GM18499 (cell line): ENCODE results near the gene WDR59.
"Not testable (repeated sequence)": the region's sequence is repeated elsewhere in the genome, so short reads cannot be mapped to it uniquely, and the experiment has no call there.

Experiments
- ATAC-seq: cut with Tn5 transposase; IDR thresholded peaks from one replicate; pipeline ENCODE4 v1.9.1; 2021; ENCODE audit warnings: moderate number of reproducible peaks; ENCODE audit not compliant: insufficient read depth, unreplicated experiment

Gene WDR59

DNA sequence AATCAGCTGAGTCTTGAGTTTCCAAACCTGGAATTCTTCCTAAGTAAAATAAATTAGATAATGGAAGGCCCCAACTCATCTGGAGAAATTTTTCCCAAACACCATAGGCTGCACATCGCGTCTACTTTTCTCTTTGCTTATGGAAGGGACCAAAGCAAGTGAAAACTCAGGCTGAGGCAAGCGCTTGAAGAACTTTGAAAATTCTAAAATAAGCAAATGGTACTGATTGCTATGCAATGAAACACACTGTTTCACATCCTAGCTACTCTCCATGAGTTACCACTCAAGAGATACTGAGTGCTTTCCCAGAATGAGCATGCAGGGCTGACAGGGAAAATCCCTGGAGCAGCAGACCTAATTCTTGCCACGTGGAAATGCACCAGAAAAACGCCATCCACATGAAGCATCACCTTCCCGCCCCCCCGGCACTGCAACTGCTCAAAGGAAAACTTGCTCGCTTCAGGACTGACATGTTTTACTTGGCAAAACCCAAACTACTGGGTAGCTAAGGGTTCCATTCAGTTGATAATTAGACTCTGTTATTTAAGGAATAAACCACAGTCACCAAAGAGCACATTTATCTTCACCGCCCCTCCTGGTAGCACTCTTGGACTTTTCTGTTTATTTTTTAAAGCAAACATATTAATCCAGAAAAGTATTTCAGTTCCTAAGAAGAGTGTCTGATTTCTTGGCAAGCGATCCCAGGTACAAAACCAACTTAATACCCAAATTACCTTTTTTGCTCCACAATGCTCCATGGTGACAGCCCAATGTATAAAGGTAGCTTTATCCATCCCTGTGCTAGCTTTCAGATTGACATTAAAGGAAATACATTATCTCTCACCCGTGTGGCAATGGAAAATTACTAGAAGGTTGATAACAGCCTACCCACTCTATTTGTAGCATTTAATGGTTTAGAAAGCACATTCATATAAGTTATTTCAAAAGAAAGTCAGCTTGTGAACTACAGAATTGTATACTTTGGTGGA, 62.5 kb downstream of the WDR59 start:
- ATAC-seq = no peak

DNA sequence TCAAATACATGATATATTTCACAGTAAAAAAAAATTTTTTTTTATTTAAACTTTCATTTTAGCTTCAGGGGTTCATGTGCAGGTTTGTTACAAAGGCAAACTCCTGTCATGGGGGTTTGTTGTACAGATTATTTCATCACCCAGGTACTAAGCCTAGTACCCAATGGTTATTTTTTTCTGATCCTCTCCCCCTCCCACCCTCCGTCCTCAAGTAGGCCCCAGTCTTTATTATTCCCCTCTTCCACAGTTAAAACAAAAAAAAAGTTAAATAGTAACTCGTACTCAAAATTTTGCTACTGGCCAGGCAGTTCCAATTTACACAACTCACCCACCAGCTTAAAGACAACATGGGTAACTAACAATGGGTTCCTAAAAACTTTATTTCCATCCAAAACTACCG, 63.9 kb downstream of the WDR59 start:
- no peak for ATAC-seq

DNA sequence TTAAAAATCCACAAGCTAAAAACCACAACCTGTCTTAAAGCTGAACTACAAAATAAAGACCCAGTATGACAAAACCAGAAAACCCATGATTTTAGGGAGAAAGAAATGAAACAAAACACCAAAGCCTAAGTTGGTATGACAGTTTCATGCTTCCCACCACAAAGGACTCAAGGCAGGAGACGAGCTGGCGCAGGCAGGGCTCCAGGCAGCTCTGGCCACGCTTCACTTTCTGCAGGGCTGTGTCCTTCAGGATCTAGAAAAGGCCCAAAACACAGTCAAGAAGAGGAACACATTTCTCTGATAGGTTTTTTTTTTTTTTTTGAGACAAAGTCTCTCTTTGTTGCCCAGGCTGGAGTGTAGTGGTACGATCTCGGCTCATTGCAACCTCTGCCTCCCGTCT, 75.3 kb downstream of the WDR59 start:
- no peak for ATAC-seq

DNA sequence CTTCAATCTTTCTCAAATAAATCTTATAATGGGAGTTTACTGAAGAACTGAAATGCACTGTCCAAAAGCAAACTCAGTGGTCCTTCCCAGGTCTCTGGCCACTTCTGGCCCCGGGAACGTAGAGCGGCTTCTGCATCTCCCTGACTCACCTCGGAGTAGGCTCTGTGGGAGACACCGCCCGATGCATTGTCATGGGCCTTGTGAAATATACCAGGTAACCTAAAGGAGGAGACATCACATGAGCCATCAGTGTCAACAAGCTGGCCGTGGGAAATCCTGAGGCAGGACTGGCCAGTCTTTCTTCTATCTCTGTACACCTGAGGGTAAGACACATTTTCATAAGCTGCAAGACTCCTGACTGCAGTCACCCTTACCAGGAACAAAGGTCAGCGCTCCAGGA, 76.2 kb downstream of the WDR59 start:
- ATAC-seq = not testable (repeated sequence)

DNA sequence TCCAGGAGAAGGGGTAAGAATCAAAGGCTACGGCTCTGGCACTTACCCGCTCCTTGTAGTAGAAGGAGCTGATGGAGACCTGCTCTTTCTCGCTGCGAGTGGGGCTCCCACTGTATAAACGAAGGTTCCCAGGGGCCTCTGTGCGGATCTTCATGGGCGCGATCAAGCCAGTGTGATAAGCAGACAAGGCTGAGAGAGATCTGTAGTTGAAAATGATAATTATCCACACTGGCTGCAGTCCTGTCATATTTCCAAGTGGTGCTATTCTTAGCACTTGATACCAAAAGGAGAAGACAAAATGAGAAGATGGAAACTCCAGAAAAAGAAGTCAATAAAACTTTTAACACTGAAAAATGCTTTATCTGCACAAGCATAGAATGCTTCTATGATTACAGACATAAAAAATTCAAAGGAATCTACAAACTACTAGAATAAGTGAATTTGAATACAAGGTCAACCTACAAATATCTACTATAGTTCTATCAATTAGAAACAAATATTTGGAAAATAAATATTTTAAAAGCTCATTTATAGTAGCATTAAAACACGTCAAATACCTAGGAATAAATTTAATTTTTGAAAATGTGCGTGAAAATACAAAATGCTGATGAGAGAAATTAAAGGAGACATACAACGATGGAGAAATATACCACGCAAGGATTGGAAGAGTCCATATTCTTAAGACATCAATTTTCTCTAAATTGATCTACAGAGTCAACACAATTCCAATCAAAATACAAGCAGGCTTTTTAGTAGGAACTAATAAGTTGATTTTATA, 80.8 kb downstream of the WDR59 start:
- no peak for ATAC-seq

DNA sequence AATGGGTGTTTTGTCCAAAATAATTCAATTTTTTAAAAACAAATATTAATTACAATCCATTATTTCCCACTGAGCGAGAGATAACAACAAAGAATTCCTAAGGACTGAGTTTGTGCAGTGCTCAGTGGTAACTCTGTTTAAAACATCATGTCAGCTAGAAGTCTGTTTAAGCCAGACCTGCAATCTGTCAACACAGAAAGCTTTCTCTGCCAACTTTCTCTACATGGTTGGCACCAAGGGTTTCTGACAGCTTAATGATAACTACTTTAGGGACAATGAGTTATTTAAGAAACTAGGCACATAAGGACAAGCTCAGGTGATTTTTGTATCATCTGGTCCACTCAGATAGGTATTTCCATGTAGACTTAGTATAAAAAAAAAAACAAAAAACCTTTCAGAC, 81.8 kb downstream of the WDR59 start:
- no peak for ATAC-seq

DNA sequence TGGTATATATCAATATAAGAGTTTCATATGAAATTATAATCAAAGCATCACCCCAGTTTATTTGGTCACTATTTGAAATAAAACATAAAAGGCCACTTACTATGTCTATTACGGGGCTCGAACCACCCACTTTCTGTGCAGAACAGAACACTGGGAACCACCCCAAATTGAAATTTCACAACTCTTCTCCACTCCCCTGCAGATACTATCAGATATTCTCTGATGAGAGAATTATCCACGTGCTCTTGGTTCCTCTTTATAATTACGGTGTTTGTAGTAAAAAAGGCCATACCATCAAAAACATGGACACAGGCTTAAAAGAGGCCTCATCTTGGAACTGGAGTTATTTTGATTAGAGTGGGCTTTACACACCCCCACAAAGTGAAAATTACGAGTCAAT, 82.8 kb downstream of the WDR59 start:
- no peak for ATAC-seq

DNA sequence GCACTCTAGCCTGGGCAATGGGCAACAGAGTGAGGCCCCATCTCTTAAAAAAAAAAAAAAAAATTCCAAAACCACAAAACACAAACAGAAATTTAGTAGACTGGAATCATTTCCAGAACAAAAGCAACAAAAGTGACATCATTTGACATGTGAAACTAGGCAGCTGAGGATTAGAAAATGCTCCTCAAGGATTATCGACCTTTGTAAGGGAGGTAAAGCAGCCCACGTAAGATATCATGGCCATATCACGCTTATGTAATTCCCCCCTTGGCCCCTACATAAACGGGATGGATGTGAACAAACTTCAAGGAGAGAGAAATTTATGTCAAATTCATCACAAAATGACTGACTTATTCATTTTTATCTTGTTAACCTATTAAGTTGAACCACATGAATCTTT, 83.3 kb downstream of the WDR59 start:
- no peak for ATAC-seq

DNA sequence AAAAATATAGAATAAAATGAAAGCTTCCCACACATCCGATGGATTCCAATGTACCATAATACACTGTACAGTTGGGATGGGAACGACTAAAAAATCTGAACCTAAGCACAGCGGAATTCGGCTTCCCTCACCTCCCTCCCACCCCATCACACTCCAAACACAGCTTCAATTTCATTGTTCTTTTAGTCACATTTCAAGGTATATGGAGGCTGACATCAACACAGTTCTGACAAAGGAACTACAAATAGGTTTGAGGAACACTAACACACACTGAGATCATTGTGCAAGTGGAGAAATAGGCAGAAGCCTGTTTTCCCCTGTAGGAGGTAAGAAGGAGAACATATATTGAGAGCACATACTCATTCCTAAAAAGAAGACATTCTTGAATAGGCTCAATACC, 85.1 kb downstream of the WDR59 start:
- ATAC-seq = no peak

DNA sequence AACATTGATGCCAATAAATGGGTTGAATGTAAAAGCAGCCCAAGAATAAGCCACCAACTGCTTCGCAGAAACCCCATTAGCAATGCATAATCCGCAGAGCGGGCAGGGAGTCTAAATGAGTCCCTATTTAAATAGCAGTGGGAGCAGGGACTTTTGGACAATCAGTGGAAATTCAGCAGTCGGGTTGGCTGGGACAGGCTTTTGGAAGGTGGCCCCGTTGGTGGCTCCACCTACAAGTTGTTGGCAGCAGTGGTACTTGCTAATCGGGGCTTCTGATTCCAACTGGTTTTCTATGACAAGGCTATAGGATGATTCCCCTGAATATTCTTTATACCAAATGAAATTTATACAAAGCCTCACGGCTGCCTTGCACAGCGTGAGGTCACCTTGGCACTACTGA, 86.3 kb downstream of the WDR59 start:
- ATAC-seq = no peak

DNA sequence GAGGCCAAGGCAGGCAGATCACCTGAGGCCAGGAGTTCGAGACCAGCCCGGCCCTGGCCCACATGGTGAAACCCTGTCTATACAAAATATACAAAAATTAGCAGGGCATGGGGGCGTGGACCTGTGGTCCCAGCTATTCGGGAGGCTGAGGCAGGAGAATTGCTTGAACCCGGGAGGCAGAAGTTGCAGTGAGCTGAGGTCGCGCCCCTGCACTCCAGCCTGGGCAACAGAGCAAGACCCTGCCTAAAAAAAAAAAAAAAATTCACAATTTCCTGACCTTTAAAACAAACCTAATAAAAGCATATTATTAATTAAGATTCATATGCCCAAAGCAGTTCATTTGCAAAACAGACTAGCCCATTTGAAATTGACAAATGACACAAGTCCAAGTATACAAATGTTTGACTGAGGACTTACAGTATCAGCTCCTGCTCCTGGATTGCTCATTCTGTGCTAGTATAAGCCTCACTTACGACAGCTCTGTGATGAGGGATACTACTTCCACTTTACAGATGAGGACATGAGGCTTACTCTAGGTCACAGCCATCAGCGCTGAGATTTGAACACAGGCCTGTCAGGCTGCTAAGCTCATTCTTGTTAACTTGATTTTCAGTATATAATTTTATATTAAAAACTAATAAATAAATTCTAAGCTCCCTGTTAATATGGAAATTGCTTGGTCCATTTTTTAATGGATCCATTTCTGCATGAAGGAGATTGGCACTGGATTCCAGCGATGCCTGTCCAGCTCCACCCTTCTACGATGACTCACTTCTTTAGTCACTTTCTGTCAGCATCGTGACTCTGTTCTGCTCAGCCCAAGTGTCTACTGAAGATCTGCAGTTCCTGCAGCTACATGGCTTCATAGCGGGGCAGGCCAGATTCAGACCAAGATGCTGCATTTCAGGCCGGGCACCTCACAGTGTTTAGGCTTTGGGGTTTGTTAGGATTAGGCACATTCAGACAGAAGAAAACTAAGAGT, 88.2 kb downstream of the WDR59 start:
- no peak for ATAC-seq

DNA sequence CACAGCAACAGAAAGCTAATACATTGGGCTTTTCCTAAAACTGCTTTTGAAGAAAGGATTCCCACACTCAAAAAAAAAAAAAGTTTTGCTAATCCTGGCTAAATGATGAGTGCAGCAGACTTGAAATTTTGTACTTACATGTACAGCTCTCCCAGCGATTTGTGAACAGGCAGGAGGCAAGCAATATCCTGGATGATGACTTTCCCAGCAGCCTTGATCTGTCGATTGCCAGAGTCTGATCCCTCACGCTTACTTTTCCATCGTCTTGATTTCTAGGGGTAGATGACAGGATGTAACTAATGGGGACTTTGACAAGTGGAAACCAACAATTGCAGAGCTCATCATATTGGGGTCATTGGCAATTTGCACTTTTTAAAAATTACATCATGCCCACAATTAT, 91.4 kb downstream of the WDR59 start:
- no peak for ATAC-seq

DNA sequence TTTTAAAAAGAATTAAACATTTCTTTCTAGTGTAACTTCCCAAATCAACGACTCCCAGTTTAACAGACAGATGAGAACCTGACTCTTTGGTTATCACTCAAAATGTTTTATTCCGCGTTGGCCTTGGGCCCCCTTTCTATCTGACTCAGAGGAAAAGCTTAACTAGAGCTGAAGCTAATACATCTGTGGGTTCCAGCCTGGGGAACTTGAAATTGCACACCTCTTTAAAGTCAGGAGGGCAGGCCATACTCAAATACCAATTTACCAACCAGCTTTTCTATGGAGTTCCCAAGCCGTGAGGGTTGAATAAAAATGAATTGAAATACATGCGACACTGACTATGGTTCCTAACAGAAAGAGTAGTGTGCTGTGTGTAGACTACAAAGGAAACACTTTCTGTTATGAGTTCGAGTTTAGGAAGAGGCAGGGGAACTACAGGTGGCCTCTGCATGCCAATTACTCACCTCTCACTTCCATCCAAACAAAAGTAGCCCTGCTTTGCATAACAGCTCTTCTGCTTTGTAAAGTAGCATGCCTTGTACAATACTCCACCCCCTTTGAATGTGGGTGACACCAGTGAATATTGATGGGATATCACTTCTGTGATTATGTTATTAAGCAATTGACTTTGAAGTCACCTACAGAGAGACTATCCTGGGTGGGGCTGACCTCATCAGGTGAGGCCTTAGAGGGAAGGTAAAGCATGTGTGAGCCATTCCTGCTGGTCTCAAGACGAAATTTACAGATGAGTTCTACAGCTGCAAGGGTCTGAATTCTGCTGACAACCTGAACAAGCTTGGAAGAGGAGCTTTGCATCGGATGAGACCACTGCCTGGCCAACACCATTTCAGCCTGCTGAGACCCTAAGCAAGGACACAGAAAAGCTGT, 92.1 kb downstream of the WDR59 start:
- ATAC-seq = peak; percentile 95

DNA sequence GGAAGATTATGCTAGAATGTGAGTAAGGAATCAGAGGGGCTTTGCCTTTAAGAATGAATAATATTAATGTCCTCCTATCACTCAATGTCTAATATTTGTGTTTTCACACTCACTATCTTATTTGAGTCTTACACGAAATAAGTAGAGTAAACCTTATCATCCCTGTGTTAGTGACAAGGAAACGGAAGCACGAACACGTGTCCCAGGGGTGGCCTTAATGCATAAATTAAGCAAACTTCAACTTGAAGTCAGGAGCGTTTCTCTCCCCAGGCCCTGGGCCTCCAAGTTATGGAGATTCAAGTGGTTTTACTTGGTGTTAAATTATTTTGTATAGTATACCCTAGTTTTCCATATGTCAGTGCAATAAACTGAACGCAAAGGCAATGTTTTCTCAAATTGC, 96.0 kb downstream of the WDR59 start:
- ATAC-seq = no peak

DNA sequence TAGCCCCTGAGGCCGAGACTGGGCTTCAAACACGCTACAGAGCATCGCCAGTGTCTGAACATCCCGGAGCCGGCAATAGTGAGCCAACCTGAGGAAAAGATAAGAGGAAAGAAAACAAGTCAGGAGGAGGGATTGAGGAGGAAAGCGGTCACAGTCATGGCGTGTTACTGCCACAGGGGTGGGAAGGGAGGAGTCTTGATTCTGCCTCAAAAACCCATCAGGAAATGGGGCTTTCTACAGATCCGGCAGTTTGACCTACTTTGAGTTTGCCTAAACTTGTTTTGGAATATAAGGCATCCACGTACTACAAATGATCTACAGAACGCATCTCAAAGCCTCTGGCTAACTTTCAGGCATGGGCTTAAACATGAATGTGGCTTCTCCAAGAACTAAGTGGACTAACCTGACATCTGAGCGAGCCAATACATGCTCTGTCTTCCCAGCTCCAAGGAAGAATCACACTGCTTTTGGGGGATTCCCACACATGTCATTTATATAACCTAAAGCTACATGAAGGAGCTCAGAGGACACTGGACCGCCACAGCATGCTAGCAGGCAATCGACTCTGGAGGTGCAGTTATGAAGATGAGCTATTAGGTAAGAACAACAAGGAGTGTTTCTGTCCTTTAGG, 96.6 kb downstream of the WDR59 start:
- ATAC-seq = no peak

DNA sequence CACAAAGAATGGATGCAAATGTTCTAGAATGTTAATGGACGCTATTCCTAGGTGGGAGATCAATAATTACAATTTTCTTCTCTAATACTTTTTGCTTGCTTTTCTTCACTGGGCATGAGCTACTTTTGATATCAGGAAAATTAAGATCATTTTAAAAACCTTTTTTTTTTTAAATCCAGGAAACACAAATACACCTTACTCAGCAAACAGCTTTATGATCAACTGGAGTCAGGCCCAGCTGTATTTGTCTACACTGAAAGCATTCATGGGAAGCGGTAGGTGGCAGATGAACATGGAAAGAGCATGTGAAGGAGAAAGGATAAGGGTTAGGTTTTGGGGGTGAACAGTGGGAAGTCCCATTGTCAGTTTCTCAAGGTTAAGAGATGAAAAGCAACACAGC, 97.8 kb downstream of the WDR59 start:
- ATAC-seq = no peak

DNA sequence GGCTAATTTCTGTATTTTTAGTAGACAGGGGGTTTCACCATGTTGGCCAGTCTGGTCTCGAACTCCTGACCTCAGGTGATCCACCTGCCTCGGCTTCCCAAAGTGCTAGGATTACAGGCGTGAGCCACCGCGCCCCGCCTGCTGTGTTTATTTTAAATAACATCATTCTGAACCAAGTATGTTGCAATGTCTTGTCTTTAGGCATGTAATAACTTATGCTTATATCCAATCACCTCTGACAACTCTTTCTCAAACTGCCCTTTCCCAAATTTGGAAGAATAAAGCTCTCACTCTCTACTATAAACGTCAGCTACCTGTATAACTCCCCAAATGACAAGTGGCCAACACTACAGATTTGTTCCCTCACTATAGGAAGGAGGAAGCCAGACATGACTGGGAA, 107.2 kb downstream of the WDR59 start:
- ATAC-seq = no peak

DNA sequence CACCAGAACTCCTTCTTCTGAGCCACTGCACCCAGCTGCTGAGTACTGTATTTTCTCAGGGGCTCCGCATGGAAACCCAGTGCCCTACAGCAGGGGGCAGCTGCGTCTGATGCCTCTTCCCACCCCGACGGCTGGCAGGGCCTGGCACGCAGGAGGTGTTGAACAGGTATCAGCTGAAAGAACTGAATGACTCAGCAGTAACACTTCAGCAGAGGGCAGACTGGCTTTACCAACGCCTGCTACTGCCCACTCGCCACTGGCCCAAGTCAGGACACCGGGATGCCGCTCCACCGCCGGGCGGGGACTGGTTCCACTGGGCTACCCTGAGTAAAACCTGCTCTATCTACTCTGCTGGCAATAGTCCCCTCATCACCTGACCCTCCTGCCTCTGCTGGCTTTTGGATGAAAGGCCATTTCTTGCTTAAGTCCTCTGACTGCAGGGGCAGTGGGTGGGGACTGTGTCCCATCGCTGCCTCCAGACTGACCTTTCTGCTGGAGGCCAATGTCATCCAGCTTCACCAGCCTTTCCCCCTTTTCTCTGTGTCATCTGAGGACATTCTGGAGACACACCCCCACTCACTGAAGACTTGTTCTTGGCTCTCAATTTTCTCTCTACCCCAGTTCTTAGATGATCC, 109.9 kb downstream of the WDR59 start:
- no peak for ATAC-seq
